Stimulated activated CD4-positive, alpha-beta T cell treated with anti-CD3 and anti-CD28 coated beads, Interleukin-12 subunit alpha, Interleukin-12 subunit beta, amount 100 ng/mL, for 48 hours (primary cell): ENCODE results near the gene TRAPPC10.

Experiments
- DNase-seq, 3 donors: peaks; one replicate each; pipeline ENCODE4 v3.0.0-alpha.2; 2020; ENCODE audit warnings: low read depth in 2 of 3, low spot score in 1 of 3

Gene TRAPPC10

GRCh38 chr21:43982489-43983078, 29.5 kb upstream of the TRAPPC10 start:
- no peak for DNase-seq

DNA sequence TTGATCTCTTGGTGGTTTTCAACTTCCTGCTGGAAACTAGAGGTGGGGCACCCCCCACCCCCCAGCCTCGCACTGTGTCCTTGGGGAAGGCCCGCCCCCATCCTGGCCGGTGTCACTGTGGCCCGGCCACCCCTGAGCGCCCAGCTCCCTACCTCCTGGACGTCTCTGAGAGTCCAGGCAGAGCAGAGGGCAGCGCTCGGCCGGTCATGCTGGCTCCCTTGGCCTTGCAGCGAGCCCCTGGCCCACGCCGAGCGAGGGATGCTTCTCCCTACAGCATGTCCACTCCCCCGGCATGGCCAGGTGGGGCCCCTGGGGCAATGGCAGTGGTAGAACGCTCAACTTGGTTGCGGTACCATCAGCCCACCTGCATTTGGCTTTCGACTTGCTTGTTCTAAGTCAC, 28.7 kb upstream of the TRAPPC10 start:
- no peak for DNase-seq

GRCh38 chr21:43983860-43984420, 28.2 kb upstream of the TRAPPC10 start:
- DNase-seq: no peak

DNA sequence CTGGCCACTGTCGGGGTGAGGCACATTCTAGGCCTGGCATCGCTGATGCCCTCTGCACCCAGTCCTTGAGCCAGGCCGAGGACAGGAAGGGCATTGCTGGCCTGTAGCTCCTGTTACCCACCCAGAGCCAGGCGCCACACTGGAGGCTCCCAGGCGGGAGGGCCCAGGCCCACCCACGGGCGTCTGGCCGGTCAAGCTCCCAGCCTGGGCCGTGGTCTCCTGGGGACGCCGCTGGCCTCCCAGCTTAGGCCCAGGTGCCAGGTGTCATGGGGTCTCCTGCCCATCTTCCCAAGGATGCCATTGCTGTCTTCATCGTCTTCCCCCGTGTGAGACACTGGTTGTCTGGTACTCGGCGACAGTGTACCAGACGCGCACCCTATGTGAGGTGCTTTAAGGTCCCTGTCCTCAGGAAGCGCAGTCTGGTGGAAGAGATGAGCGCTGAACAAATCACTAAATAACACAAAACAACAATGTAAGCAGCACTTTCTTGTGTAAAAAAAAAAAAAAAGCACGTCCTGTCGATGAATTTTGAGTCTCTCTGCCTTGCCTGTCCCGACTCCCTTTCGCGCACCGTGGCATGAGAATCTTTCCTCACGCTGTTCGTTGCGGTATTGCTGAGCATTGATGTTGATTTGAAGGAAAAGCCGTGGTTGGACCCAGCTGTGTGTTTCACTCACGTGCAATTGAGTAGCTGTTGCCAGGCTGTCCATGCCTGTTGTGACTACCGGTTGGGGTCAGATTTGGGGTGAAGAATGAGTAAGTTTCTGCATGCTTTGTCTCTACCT, 27.0 kb upstream of the TRAPPC10 start:
- DNase-seq: no peak

DNA sequence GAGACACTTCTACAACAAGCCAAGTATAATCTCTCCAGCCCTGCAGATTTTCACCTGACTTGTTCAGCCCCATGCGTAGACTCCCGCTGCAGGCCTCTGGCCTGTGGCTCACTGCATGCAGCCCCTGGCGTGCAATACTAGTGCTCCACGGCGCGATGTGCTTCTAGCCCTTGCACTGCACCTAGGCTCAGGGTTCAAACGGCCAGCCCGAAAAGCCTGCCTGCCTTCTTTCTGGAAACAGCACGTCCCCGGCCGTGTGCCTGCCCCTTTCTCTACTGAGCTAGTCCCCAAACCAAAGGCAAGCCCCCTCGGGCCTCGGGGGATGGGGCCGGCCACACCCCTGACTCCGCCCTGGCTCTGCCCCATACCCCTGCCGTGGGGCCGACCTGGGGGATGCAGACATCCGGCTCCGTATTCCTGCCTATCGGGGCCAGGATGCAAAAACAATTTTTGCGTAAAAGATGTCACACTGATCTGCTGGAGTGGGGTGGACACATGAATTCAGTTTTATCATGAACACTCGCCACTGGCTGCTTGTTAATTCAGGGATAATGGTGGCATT, 26.3 kb upstream of the TRAPPC10 start:
- DNase-seq: no peak

GRCh38 chr21:43986544-43987451, 25.3 kb upstream of the TRAPPC10 start:
- DNase-seq: no peak

DNA sequence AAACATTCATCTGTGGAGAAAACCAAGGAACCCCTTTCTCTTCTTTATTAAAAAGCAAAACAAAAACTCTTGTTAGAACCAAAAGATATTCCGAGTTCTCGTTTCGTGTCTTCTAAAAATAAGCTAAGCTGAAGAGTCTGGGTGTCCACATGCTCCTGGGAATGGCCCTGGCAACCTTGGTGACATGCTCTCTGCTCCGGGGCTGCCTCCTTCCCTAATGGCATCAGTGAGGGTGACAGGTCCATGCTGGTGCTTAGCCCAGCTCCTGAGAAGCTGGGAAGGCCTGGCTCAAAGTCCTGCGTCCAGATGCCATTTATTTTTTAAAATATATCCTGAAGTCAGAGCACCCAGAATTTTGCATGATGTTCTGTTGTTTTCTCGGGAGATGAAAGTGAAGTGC, 24.6 kb upstream of the TRAPPC10 start:
- no peak for DNase-seq

DNA sequence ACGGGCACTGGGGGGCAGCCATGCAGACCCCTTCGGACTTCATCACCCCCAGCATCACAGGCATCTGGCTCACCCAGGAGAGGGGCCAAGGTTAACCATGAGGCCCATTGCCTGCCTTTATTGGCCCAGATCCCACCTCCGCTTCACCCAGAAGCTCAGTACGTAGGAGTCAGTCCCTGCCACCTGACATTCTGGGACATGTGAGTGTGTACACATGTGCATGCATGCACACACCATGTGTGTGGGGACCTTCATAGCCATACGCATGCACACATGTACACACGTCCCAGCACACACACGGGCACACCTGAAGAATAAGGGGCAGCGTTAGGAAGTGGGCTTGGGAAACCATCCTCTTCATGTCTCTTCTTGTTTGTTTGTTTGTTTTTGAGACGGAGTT, 24.1 kb upstream of the TRAPPC10 start:
- DNase-seq: no peak

GRCh38 chr21:43988506-43989230, 23.4 kb upstream of the TRAPPC10 start:
- DNase-seq: no peak

DNA sequence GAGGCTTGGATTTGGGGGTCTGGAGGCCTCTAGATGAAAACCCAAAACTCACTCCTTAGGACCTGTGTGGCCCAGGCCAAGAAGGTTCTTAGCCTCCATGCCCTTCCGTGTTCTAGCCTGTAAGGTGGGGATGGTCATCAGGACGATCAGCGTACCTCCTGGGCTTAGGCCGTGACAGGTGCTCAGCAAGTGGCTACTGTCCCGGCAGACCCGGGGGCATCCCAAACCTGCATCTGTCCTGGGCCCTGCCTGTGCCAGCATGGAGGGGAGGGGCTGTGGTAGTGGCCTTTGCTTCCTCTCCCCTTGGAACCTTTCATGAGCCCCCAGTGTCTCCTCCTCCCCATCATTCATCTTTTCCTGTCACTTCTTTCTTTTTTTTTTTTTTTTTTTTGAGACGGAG, 22.7 kb upstream of the TRAPPC10 start:
- no peak for DNase-seq

DNA sequence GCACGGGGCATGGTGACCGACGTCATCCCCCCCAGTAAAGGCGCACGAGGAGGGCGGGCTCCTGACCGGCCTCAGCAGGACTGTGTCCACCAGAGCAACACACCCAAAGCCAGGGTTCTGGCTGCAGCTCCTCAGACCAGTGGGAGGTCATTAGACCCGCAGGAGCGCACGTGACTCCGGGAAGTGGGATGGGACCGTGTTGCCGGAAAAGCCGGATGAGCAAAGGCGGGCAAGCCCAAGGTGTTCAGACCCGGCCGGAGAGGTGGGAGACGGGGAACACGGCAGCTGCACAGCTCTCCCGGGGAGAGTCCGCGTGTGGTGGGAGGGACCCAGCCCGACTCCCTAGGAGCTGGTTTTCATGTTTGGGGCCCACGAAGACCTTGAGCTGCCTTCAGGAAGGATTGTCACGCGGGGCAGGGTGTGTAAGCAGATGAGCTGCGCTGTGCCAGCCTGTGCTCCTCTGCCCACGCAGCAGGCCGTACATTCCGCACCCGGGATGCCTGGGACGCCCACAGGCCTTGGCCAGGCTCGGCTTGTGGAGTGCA, 20.6 kb upstream of the TRAPPC10 start:
- no peak for DNase-seq

DNA sequence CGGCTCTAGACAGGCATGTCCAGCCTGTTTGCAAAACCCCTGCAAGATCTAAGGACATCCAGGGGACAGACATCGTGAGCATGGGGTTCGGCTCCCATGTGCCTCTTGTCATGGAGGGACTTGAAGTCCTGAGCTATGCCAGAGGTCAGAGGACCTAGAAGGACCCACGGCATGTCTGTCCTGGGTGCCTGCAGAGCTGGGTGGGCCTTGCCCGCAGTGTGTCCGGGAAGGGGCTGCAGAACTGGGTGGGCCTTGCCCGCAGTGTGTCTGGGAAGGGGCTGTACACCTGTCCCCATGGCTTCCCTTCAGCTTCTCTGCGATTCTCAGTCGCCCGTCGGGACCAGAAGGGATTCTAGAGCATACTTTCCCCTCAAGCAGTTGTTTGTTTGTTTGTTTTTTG, 20.0 kb upstream of the TRAPPC10 start:
- DNase-seq: no peak

- no peak for DNase-seq
These were observed 18.6 kb upstream of the TRAPPC10 start for GRCh38 chr21:43993420-43993934.

DNA sequence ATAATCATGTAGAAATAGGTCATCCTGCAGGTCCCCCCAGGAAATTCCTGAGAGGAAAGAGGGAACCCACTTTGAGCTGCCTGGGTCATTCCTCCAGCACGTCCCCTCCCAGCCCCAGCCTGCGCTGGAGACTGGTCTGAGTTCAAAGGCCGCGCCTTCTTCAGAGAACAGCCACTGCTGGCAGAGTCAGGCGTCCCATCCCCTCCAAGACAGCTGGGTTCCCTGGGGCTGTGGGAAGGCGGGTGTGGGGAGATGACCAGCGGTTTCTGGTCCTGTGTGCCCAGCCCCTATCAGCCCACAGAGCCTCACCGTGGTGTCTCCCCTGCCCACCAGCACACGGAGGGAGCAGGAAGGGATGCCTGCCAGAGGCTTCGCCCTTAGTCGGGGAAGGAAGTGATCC, 18.0 kb upstream of the TRAPPC10 start:
- no peak for DNase-seq

DNA sequence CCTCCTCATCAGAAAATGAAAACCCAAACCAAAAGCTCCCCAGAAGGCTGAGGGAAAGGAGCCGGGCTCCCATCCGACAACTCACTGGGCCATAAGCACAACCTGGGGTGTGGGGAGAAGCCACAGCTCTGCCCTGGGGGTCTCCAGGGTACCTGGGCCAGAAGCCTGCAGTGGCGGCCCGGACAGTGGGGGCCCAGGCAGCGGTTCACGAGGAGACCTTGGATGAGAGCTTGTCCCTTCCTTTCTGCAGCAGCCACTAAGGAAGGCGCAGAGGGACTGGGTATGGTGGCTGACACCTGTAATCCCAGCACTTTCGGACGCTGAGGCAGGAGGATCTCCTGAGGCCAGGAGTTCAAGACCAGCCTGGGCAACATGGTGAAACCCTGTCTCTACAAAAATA, 17.5 kb upstream of the TRAPPC10 start:
- no peak for DNase-seq

GRCh38 chr21:43995521-43996105, 16.5 kb upstream of the TRAPPC10 start:
- DNase-seq: no peak

- no peak for DNase-seq
These were observed 14.1 kb upstream of the TRAPPC10 start for GRCh38 chr21:43997766-43998742.

GRCh38 chr21:44000360-44000759, 11.7 kb upstream of the TRAPPC10 start:
- no peak for DNase-seq

- no peak for DNase-seq
These were observed 9.6 kb upstream of the TRAPPC10 start for GRCh38 chr21:44002511-44002910.
